Testis (tissue), 2 donors: Measurements from ENCODE around the gene TIAM2.

Experiments
- CTCF ChIP-seq, 3 experiments: fragments of 450-650 bp in 2 of 3; fragments of 200-600 bp in 1 of 3; sonication (generic) in 1 of 3; IDR thresholded peaks; one replicate each; pipeline ENCODE4 v1.5.1; 2016 to 2019; ENCODE audit warnings: antibody characterized with exemption in 3 of 3, mild to moderate bottlenecking in 2 of 3, moderate library complexity in 1 of 3
- POLR2A ChIP-seq: fragments of 450-650 bp; IDR thresholded peaks from one replicate; pipeline ENCODE4 v1.6.1; 2017; ENCODE audit warnings: antibody characterized with exemption, mild to moderate bottlenecking, moderate library complexity

- TF ChIP-seq CTCF (IDR thresholded peaks at IDR 0.05) (no peak), POLR2A (no peak)
Measured at GRCh38 chr6:154980273-154981078, 14.6 kb upstream of the TIAM2 start.
